Fibroblast of the aortic adventitia (primary cell): Measurements from ENCODE around the gene TTLL10. TPM values are rescaled to one million over a fixed set of nuclear protein-coding genes. Genes with fewer than 3 reads are reported as not detected.

ENCODE experiments used
- DNase-seq: peaks from one replicate; pipeline ENCODE4 v3.0.0-alpha.2; 2010; ENCODE audit warnings: low read depth
- H3K4me3 ChIP-seq: 2 replicates; pipeline ENCODE4 v1.5.1; 2011; ENCODE audit warnings: low read depth, mild to moderate bottlenecking, control low read depth, low read length, moderate library complexity
- CTCF ChIP-seq: IDR thresholded peaks from 2 replicates; pipeline ENCODE4 v1.5.1; 2011; ENCODE audit warnings: mild to moderate bottlenecking, low read length, control low read depth, inconsistent platforms; ENCODE audit not compliant: insufficient read depth
- total RNA-seq: library from RNA; depleted of rRNA; stranded (reverse); fragments of >200 nt; gene quantifications from 2 replicates; pipeline ENCODE4 v1.2.3, GENCODE V29; 2012; ENCODE audit warnings: low replicate concordance

The TTLL10 gene
- total RNA-seq, 1 donor: not detected

DNA sequence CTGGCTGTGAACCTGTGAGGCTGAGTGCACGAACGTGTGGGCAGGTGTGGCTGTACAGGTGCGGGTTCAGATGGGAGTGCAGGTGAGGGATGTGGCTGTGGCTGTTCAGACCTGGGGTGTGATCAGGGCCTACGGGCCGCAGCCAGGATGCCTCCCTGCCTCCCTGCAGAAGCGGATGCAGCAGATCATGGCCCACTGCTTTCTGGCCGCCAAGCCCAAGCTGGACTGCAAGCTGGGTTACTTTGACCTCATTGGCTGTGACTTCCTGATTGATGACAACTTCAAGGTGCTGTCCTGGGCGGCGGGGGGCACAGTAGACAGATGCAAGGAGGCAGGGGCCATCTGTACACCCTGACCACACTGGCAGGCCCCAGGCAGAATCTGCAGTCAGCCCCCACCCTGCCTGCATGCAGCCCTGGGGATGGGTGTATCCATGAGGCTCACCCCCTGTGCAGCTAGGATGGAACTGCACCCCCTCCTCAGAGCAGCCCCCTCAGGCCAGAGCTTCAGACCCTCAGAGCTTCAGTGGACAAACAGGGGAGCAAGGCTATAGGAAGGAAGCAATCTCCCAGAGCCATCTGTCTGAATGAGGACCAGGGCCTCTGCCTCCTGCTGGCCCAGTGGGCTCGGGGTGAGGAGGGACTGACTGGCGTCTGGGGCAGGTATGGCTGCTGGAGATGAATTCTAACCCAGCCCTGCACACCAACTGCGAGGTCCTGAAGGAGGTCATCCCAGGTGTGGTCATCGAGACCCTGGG is 22.9 kb downstream of the TTLL10 start:
- H3K4me3 ChIP-seq: no peak overlapping the region
- no peak for DNase-seq
- no peak for TF ChIP-seq CTCF

GRCh38 chr1:1197188-1197500 is 23.5 kb downstream of the TTLL10 start:
- no peak for TF ChIP-seq CTCF
- no peak overlapping the region for H3K4me3 ChIP-seq
- no peak for DNase-seq

DNA sequence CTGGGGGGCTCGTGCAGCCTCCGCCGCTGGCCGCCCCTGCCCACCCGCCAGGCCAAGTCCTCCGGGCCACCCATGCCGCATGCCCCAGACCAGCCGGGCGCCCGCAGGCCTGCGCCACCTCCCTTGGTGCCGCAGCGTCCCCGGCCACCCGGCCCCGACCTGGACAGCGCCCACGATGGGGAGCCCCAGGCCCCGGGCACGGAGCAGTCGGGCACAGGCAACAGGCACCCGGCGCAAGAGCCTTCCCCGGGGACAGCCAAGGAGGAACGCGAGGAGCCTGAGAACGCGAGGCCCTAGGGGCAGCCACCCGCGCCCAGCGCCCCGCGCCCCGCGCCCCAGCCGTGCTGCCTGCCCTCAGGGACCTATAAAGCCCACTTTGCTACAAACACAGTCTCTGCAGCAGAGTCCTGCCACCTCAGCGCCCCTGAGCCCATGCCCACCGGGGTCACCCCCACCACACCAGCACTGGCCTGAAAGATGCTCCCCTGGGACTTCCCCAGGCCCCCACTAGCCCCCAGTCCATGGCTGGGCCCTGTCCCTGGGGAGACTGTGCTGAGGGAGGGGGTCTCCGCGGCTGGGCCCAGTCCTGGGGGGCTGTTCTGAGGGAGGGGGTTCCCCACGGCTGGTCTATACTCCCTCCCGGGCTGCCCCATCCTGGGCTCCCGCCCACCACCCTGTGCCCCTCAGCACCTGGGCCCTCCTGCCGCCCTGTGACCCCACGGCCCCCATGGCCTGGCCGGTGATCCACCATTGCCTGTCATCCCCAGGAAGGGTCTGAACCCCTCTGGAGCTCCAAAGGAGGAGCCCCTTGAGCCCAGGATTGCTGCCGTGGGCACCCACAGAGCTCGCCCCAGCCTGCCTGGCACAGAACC is 24.1 kb downstream of the TTLL10 start:
- DNase-seq: no peak
- H3K4me3 ChIP-seq: no peak overlapping the region
- TF ChIP-seq CTCF: no peak

- TF ChIP-seq CTCF: no peak
- H3K4me3 ChIP-seq: no peak overlapping the region
- DNase-seq: no peak
These were observed 24.9 kb downstream of the TTLL10 start for GRCh38 chr1:1198423-1199140.

GRCh38 chr1:1199141-1199960 is 25.7 kb downstream of the TTLL10 start:
- no peak for DNase-seq
- TF ChIP-seq CTCF: no peak
- H3K4me3 ChIP-seq: no peak overlapping the region
